Measurements from ENCODE around the gene ADAMTS9. TPM values are rescaled to one million over a fixed set of nuclear protein-coding genes. Genes with fewer than 3 reads are reported as not detected.

The ADAMTS9 gene
- total RNA-seq, 2 donors from 2014 or later = 27.2 to 54.7 TPM

DNA sequence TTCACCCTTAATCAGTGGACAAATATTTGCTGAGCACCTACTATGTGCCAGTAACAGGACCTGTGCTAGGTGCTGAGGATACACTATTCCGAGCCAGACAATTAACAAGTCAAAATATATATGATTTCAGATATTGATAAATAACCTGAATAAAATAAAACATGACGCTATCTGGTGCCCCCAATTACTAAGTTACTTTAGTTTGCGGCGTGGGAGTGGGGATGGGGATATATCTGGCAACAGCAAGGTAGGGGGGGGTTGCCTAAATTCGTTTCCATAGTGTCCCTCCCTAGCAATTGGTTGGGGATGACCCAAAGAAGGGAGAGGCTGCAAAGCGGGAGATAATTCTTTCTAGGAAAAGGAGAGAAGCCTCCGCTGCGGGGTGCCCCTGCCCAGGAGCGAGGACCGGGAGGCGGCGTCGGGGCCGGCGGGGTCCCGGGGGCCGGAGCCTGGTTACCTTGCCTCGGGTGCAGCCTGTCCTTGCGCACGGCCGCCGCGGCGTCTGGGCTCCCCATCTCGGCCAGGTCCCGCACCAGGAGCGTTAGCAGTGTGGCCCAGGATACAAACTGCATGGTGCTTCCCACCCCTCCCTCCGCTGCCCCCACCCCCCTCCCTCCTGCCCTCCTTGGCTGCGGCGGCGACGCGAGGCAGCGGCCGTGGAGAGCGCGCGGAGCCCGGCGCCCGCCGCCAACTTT is 567 bp downstream of the ADAMTS9 start:
- Histone ChIP-seq H3K27ac (peak overlapping the region; percentile 73 to 89 (median 81)), H3K4me3 (peak overlapping the region; percentile 18 to 26), H3K36me3 (replicated peaks in 1 of 2; ENCODE audit: insufficient read depth in 1 of 2, low read depth in 2 of 2) (no peaks in the 10 kb centered on the region), H3K27me3 (no peaks in the 10 kb centered on the region), H3K9me3 (no peaks in the 10 kb centered on the region), H3K4me1 (peaks cover 19% of the 10 kb centered on the region)
- TF ChIP-seq, protein P1, sequence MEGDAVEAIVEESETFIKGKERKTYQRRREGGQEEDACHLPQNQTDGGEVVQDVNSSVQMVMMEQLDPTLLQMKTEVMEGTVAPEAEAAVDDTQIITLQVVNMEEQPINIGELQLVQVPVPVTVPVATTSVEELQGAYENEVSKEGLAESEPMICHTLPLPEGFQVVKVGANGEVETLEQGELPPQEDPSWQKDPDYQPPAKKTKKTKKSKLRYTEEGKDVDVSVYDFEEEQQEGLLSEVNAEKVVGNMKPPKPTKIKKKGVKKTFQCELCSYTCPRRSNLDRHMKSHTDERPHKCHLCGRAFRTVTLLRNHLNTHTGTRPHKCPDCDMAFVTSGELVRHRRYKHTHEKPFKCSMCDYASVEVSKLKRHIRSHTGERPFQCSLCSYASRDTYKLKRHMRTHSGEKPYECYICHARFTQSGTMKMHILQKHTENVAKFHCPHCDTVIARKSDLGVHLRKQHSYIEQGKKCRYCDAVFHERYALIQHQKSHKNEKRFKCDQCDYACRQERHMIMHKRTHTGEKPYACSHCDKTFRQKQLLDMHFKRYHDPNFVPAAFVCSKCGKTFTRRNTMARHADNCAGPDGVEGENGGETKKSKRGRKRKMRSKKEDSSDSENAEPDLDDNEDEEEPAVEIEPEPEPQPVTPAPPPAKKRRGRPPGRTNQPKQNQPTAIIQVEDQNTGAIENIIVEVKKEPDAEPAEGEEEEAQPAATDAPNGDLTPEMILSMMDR (IDR thresholded peaks at IDR 0.05) = no peak
- no peak for TF ChIP-seq POLR2A (IDR thresholded peaks at IDR 0.05)
- peak; percentile 6 for ATAC-seq
- WGBS, 2 donors = 2% methylated on average over 25 to 31 of the region's 42 CpGs
- peak in 3 of 4 donors; percentile 10 to 18 (median 14) for DNase-seq
- intact Hi-C loops (cut with DNase I) = no loop called here

DNA sequence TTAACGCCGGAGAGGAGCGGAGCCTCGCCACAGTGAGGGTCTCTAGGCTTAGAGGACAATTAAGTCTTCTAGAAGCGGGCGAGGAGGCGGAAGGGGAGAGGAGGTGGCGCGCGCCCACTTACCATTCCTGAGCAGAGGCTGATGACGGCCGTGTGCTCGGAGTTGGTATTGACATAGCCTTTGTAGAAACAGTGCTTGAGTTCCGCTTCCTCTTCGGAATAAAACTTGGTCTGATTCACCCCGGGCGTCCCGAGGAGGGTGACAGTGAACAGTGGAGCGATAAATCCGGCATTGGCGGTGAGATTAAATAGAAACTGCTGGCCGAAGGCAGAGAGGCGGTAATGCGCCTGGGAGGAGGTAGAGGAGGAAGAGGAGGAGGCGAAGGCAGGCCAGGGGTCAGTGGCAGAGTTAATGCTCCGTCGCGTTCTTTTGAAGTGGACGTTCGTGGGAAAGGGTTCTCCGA is 1.3 kb downstream of the ADAMTS9 start:
- intact Hi-C loops (cut with DNase I) = no loop called here
- ATAC-seq (peak; percentile 28), DNase-seq (peak; percentile 22 to 34 (median 28))
- Histone ChIP-seq H3K4me1 (peaks cover 19% of the 10 kb centered on the region), H3K27me3 (no peaks in the 10 kb centered on the region), H3K9me3 (no peaks in the 10 kb centered on the region), H3K36me3 (replicated peaks in 1 of 2; ENCODE audit: insufficient read depth in 1 of 2, low read depth in 2 of 2) (no peaks in the 10 kb centered on the region), H3K27ac (peak overlapping the region; percentile 73 to 89 (median 81)), H3K4me3 (peak overlapping the region; percentile 26 to 28)
- TF ChIP-seq, protein P1 (IDR thresholded peaks at IDR 0.05) = no peak
- no peak for TF ChIP-seq POLR2A (IDR thresholded peaks at IDR 0.05)
- WGBS, 2 donors = 0 to 1% methylated on average over 31 of the region's 31 CpGs

DNA sequence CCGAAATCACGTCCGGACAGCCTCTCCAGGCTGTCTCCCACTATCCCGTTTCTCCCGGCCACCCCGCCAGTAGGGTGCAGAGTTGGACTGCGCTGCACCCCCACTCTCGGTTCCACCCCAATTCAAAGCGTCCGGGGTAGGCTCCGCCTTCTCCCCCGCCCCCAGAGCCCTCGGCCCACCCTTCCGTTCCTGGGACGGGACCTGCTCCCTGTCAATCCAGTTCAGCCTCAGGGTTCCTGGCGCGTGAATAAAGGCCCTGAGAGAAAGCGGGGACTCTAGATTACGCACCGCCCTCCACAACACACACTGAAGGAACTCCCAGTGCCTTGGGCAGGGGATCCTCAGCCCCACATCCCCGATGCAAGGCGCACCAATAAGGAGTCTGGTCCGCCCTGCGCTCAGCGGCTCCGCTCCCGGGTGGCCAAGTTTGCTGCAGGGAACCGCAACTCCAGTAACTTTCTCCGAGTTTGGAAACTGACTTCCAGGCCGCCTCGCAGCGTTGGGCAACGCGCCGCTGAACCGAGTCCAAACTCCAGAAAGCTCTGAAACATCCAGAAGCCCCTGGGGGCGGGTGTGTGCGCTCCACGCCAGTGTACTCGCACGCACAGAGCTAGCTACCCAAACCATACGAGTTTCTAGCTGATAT is 1.9 kb downstream of the ADAMTS9 start:
- Histone ChIP-seq H3K4me1 (peaks cover 19% of the 10 kb centered on the region), H3K27me3 (no peaks in the 10 kb centered on the region), H3K36me3 (replicated peaks in 1 of 2; ENCODE audit: insufficient read depth in 1 of 2, low read depth in 2 of 2) (no peaks in the 10 kb centered on the region), H3K9me3 (no peaks in the 10 kb centered on the region), H3K27ac (peak overlapping the region; percentile 73 to 89 (median 81)), H3K4me3 (peak overlapping the region; percentile 26 to 28)
- intact Hi-C loops (cut with DNase I) = no loop called here
- DNase-seq = peak; percentile 76 to 82 (median 80)
- TF ChIP-seq POLR2A (IDR thresholded peaks at IDR 0.05) = peak; percentile 57 to 81 (median 77)
- TF ChIP-seq, protein P1 (IDR thresholded peaks at IDR 0.05) = peak in 3 of 7 experiments; percentile 21 to 40 (median 33)
- peak; percentile 77 for ATAC-seq
- WGBS, 2 donors = 0% methylated on average over 12 to 42 of the region's 42 CpGs

DNA sequence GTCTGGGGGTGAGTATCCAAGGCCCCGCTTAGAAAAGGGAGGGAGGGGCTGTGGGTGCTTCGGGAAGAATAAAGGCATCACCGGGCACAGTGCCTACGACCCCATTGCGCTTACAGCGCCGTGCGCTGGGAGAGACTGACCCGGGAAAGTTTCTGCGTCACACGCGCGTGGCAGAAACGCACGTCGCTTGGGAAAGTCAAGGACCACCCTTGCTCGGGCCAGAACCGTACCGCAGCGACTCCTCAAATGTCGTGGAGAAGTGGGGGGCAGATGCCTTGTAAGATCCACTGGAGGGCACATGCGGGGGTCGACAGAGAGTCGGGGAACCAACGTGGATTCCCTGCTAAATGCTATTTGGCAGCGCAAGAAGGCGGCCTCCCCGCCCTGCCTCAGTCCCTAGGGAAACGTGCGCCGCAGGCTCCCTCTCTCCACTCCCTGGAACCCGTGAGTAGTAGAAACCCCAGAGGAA is 2.4 kb downstream of the ADAMTS9 start:
- no peaks in the 10 kb centered on the region for H3K9me3 ChIP-seq
- peak overlapping the region; percentile 73 to 89 (median 81) for H3K27ac ChIP-seq
- H3K4me1 ChIP-seq = peaks cover 19% of the 10 kb centered on the region
- TF ChIP-seq, protein P1 (IDR thresholded peaks at IDR 0.05) = no peak
- no peak for TF ChIP-seq POLR2A (IDR thresholded peaks at IDR 0.05)
- no peaks in the 10 kb centered on the region for H3K36me3 ChIP-seq (replicated peaks in 1 of 2; ENCODE audit: insufficient read depth in 1 of 2, low read depth in 2 of 2)
- no peaks in the 10 kb centered on the region for H3K27me3 ChIP-seq
- peak overlapping the region; percentile 26 to 28 for H3K4me3 ChIP-seq
- intact Hi-C loops (cut with DNase I) = no loop called here
- ATAC-seq (no peak), DNase-seq (peak; percentile 7 to 42 (median 27))
- WGBS, 2 donors = 0 to 1% methylated on average over 8 to 32 of the region's 32 CpGs
